Ishikawa (cell line): ENCODE measurements around the gene YWHAB.

Source experiments
- CEBPB ChIP-seq: IDR thresholded peaks from 2 replicates; pipeline ENCODE4 v1.6.1; 2012
- CREB1 ChIP-seq: IDR thresholded peaks from 2 replicates; pipeline ENCODE4 v1.6.1; 2012; ENCODE audit warnings: low read depth
- EGR1 ChIP-seq: IDR thresholded peaks from 2 replicates; pipeline ENCODE4 v1.6.1; 2012
- EP300 ChIP-seq: IDR thresholded peaks from 2 replicates; pipeline ENCODE4 v1.6.1; 2012; ENCODE audit warnings: borderline replicate concordance
- FOXM1 ChIP-seq: IDR thresholded peaks from 2 replicates; pipeline ENCODE4 v1.6.1; 2012; ENCODE audit warnings: low read depth, borderline replicate concordance
- MAX ChIP-seq: IDR thresholded peaks from 2 replicates; pipeline ENCODE4 v1.6.1; 2012
- NFIC ChIP-seq: IDR thresholded peaks from 2 replicates; pipeline ENCODE4 v1.6.1; 2012
- RAD21 ChIP-seq: IDR thresholded peaks from 2 replicates; pipeline ENCODE4 v1.6.1; 2012; ENCODE audit warnings: low read depth
- REST ChIP-seq: IDR thresholded peaks from 2 replicates; pipeline ENCODE4 v1.6.1; 2012; ENCODE audit warnings: low read depth, mild to moderate bottlenecking
- TAF1 ChIP-seq: IDR thresholded peaks from 2 replicates; pipeline ENCODE4 v1.6.1; 2012; ENCODE audit warnings: low read depth, mild to moderate bottlenecking
- TCF12 ChIP-seq: IDR thresholded peaks from 2 replicates; pipeline ENCODE4 v1.6.1; 2012; ENCODE audit warnings: low read depth
- TEAD4 ChIP-seq: IDR thresholded peaks from 2 replicates; pipeline ENCODE4 v1.6.1; 2012
- USF1 ChIP-seq: IDR thresholded peaks from 2 replicates; pipeline ENCODE4 v1.6.1; 2012
- YY1 ChIP-seq: IDR thresholded peaks from 2 replicates; pipeline ENCODE4 v1.6.1; 2012; ENCODE audit warnings: low read depth
- ZBTB7A ChIP-seq: IDR thresholded peaks from 2 replicates; pipeline ENCODE4 v1.6.1; 2012; ENCODE audit warnings: low read depth

The YWHAB gene

GRCh38 chr20:44843876-44844275, 41.6 kb upstream of the YWHAB start:
- no peak for TF ChIP-seq FOXM1
- no peak for TF ChIP-seq NFIC

GRCh38 chr20:44848254-44849015, 37.1 kb upstream of the YWHAB start:
- TF ChIP-seq CEBPB (no peak), TEAD4 (no peak), NFIC (no peak), TCF12 (no peak), YY1 (no peak), RAD21 (no peak), MAX (no peak), TAF1 (no peak), REST (no peak), EGR1 (no peak), FOXM1 (no peak), ZBTB7A (no peak), USF1 (no peak), EP300 (no peak), CREB1 (no peak)

- TF ChIP-seq REST (no peak), EGR1 (no peak), USF1 (no peak), RAD21 (peak; percentile 11; the same call in 1 of the 2 replicates), TCF12 (no peak)
These were observed 35.8 kb upstream of the YWHAB start for GRCh38 chr20:44849703-44850102.

GRCh38 chr20:44850272-44850671, 35.2 kb upstream of the YWHAB start:
- TF ChIP-seq MAX (no peak), TEAD4 (peak; percentile 18; the same call in 1 of the 2 replicates), NFIC (no peak)

- TF ChIP-seq EGR1 (no peak), YY1 (no peak), CEBPB (no peak), FOXM1 (no peak), CREB1 (no peak), TCF12 (no peak), EP300 (no peak), TEAD4 (no peak), USF1 (no peak), REST (no peak), NFIC (no peak), ZBTB7A (no peak), RAD21 (no peak), TAF1 (no peak), MAX (no peak)
These were observed 34.7 kb upstream of the YWHAB start for GRCh38 chr20:44850837-44851236.
